H9 (cell line): Measurements from ENCODE around the gene OGFR. TPM values are rescaled to one million over a fixed set of nuclear protein-coding genes. Genes with fewer than 3 reads are reported as not detected.

Experiments
- DNase-seq: peaks from one replicate; pipeline ENCODE4 v3.0.0-alpha.2; 2017
- H2AFZ ChIP-seq: one replicate; pipeline ENCODE4 v1.6.1; 2013; ENCODE audit warnings: mild to moderate bottlenecking, low read length, control low read depth, moderate library complexity
- H2AK5ac ChIP-seq: 2 replicates; pipeline ENCODE4 v1.6.1; 2013; ENCODE audit warnings: low read length, control low read depth, mixed read lengths; ENCODE audit not compliant: insufficient read length
- H2BK120ac ChIP-seq: one replicate; pipeline ENCODE4 v1.6.1; 2013; ENCODE audit warnings: low read depth, mild to moderate bottlenecking, low read length, control low read depth, inconsistent platforms; ENCODE audit not compliant: poor library complexity, severe bottlenecking
- H2BK12ac ChIP-seq: 2 replicates; pipeline ENCODE4 v1.6.1; 2013; ENCODE audit warnings: low read length, control low read depth, mixed read lengths, low read depth; ENCODE audit not compliant: insufficient read length
- H2BK15ac ChIP-seq: 2 replicates; pipeline ENCODE4 v1.6.1; 2013; ENCODE audit warnings: low read depth, low read length, control low read depth
- H2BK20ac ChIP-seq: one replicate; pipeline ENCODE4 v1.6.1; 2013; ENCODE audit warnings: low read depth, mild to moderate bottlenecking, low read length, control low read depth, inconsistent platforms; ENCODE audit not compliant: poor library complexity, severe bottlenecking
- H2BK5ac ChIP-seq: 2 replicates; pipeline ENCODE4 v1.6.1; 2013; ENCODE audit warnings: low read length, control low read depth, mixed read lengths; ENCODE audit not compliant: insufficient read length
- H3K14ac ChIP-seq: 2 replicates; pipeline ENCODE4 v1.6.1; 2013; ENCODE audit warnings: low read length, control low read depth; ENCODE audit not compliant: insufficient read depth
- H3K18ac ChIP-seq: 2 replicates; pipeline ENCODE4 v1.6.1; 2013; ENCODE audit warnings: low read depth, mild to moderate bottlenecking, mixed read lengths, low read length, control low read depth; ENCODE audit not compliant: insufficient read length
- H3K23ac ChIP-seq: 2 replicates; pipeline ENCODE4 v1.6.1; 2013; ENCODE audit warnings: low read length, control low read depth, mixed read lengths, low read depth; ENCODE audit not compliant: insufficient read length
- H3K23me2 ChIP-seq: 2 replicates; pipeline ENCODE4 v1.6.1; 2013; ENCODE audit warnings: low read depth, mild to moderate bottlenecking, mixed read lengths, low read length, control low read depth; ENCODE audit not compliant: insufficient read length, poor library complexity, severe bottlenecking
- H3K27ac ChIP-seq: 2 replicates; pipeline ENCODE4 v1.5.1; 2013; ENCODE audit warnings: low read length, control low read depth, mixed read lengths, low read depth; ENCODE audit not compliant: insufficient read length
- H3K27me3 ChIP-seq: 2 replicates; pipeline ENCODE4 v1.6.1; 2013; ENCODE audit warnings: low read length, control low read depth, inconsistent platforms; ENCODE audit not compliant: insufficient read depth
- H3K4ac ChIP-seq: 2 replicates; pipeline ENCODE4 v1.6.1; 2013; ENCODE audit warnings: low read depth, mild to moderate bottlenecking, control low read depth, inconsistent platforms, low read length, moderate library complexity
- H3K4me1 ChIP-seq: 2 replicates; pipeline ENCODE4 v1.6.1; 2013; ENCODE audit warnings: low read length, control low read depth, inconsistent platforms; ENCODE audit not compliant: insufficient read depth
- H3K4me2 ChIP-seq: 2 replicates; pipeline ENCODE4 v1.6.1; 2013; ENCODE audit warnings: low read length, control low read depth, mixed read lengths; ENCODE audit not compliant: insufficient read length, insufficient read depth
- H3K56ac ChIP-seq: 2 replicates; pipeline ENCODE4 v1.6.1; 2013; ENCODE audit warnings: low read depth, mild to moderate bottlenecking, mixed read lengths, low read length, control low read depth; ENCODE audit not compliant: insufficient read length
- H3K79me1 ChIP-seq: 2 replicates; pipeline ENCODE4 v1.6.1; 2013; ENCODE audit warnings: low read depth, mild to moderate bottlenecking, moderate library complexity, low read length, control low read depth, inconsistent platforms; ENCODE audit not compliant: insufficient read depth, poor library complexity, severe bottlenecking
- H3K79me2 ChIP-seq: 2 replicates; pipeline ENCODE4 v1.6.1; 2013; ENCODE audit warnings: low read length, control low read depth, inconsistent platforms; ENCODE audit not compliant: insufficient read depth
- H3K9ac ChIP-seq: 2 replicates; pipeline ENCODE4 v1.6.1; 2013; ENCODE audit warnings: low read length, control low read depth, mixed read lengths; ENCODE audit not compliant: insufficient read length; ENCODE audit errors: extremely low read depth
- H3K9me3 ChIP-seq: one replicate; pipeline ENCODE4 v1.6.1; 2013; ENCODE audit warnings: low read depth, low read length, inconsistent platforms; ENCODE audit not compliant: control insufficient read depth
- H3T11ph ChIP-seq: one replicate; pipeline ENCODE4 v1.6.1; 2013; ENCODE audit warnings: mild to moderate bottlenecking, low read length, control low read depth, inconsistent platforms
- H4K20me1 ChIP-seq: one replicate; pipeline ENCODE4 v1.6.1; 2013; ENCODE audit not compliant: control insufficient read depth, insufficient read length, insufficient read depth
- H4K5ac ChIP-seq: 2 replicates; pipeline ENCODE4 v1.6.1; 2013; ENCODE audit warnings: low read depth, mild to moderate bottlenecking, mixed read lengths, low read length, control low read depth; ENCODE audit not compliant: insufficient read length
- H4K8ac ChIP-seq: replicated peaks from 2 replicates; pipeline ENCODE4 v1.6.1; 2013; ENCODE audit warnings: low read length, control low read depth, mixed read lengths, low read depth; ENCODE audit not compliant: insufficient read length
- H4K91ac ChIP-seq: 2 replicates; pipeline ENCODE4 v1.6.1; 2013; ENCODE audit warnings: low read depth, mild to moderate bottlenecking, moderate library complexity, mixed read lengths, low read length, control low read depth; ENCODE audit not compliant: insufficient read length
- H3K27ac Mint-ChIP-seq, 3 experiments: 2 replicates in 2 of 3; 3 replicates in 1 of 3; pipeline ENCODE4 v1.8.0; 2020 to 2021; ENCODE audit warnings: mixed read lengths in 3 of 3, mild to moderate bottlenecking in 1 of 3, moderate library complexity in 1 of 3
- H3K27me3 Mint-ChIP-seq: 2 replicates; pipeline ENCODE4 v1.8.0; 2021; ENCODE audit warnings: low read depth, mild to moderate bottlenecking, moderate library complexity, mixed read lengths
- H3K36me3 Mint-ChIP-seq, 3 experiments: 2 replicates in 2 of 3; 3 replicates in 1 of 3; pipeline ENCODE4 v1.8.0; 2020 to 2021; ENCODE audit warnings: low read depth in 3 of 3, mixed read lengths in 3 of 3; ENCODE audit not compliant: insufficient read depth in 1 of 3
- H3K4me1 Mint-ChIP-seq, 2 experiments: 2 replicates each; pipeline ENCODE4 v1.8.0; 2020; ENCODE audit warnings: mixed read lengths in 2 of 2
- H3K4me3 Mint-ChIP-seq, 2 experiments: 2 replicates in 1 of 2; 3 replicates in 1 of 2; pipeline ENCODE4 v1.8.0; 2020 to 2021; ENCODE audit warnings: mild to moderate bottlenecking in 2 of 2, mixed read lengths in 2 of 2, moderate library complexity in 1 of 2
- H3K9me3 Mint-ChIP-seq, 2 experiments: 2 replicates in 1 of 2; 3 replicates in 1 of 2; pipeline ENCODE4 v1.8.0; 2020; ENCODE audit warnings: mild to moderate bottlenecking in 2 of 2, mixed read lengths in 2 of 2, moderate library complexity in 1 of 2
- CTCF ChIP-seq: fragments of 200-600 bp; sonication (generic); conservative IDR thresholded peaks from 3 replicates; pipeline ENCODE4 v1.8.0; 2021; ENCODE audit warnings: antibody characterized with exemption, mild to moderate bottlenecking
- WGBS: extraction: QIAGEN DNeasy Blood & Tissue Kit; methylation state at CpG from one replicate; pipeline ENCODE4 v1.1.7; 2013; ENCODE audit warnings: missing lambda C conversion rate, low lambda C conversion rate, mixed read lengths; ENCODE audit not compliant: insufficient read length; ENCODE audit errors: extremely low coverage; 5-methylcytosine and 5-hydroxymethylcytosine counted together
- total RNA-seq: library from RNA; stranded (reverse); gene quantifications from 2 replicates; pipeline ENCODE4 v1.2.1, GENCODE V29; 2021

OGFR gene
- total RNA-seq, 1 experiment from 2014 or later: 33.1 TPM

- Histone ChIP-seq H2AK5ac (no peak overlapping the region), H2AFZ (no peak overlapping the region), H3K27me3 (no peaks in the 10 kb centered on the region), H3K9me3 (no peaks in the 10 kb centered on the region), H2BK12ac (no peak overlapping the region), H4K20me1 (no peaks in the 10 kb centered on the region), H2BK15ac (no peak overlapping the region), H3K14ac (no peak overlapping the region), H3K27ac (no peak overlapping the region), H3K18ac (no peak overlapping the region), H3K4me1 (no peaks in the 10 kb centered on the region), H3K4me2 (no peak overlapping the region), H2BK120ac (no peak overlapping the region), H3K23ac (no peak overlapping the region), H4K91ac (no peak overlapping the region), H3K56ac (no peak overlapping the region), H3T11ph (no peak overlapping the region), H3K79me1 (no peaks in the 10 kb centered on the region), H2BK20ac (no peak overlapping the region), H3K9ac (no peak overlapping the region), H3K79me2 (no peaks in the 10 kb centered on the region), H3K4ac (no peak overlapping the region), H2BK5ac (no peak overlapping the region), H4K5ac (no peak overlapping the region), H3K23me2 (no peaks in the 10 kb centered on the region), H4K8ac (no peak overlapping the region)
- Mint-ChIP-seq H3K4me1 (peaks cover 10 to 22% of the 10 kb centered on the region in 2 experiments), H3K27me3 (no peaks in the 10 kb centered on the region), H3K27ac (peak overlapping the region in 1 of 3 experiments; percentile 65; a peak in 1 of 7 replicates), H3K4me3 (no peak overlapping the region), H3K9me3 (no peaks in the 10 kb centered on the region), H3K36me3 (peaks cover 11 to 54% (median 54%) of the 10 kb centered on the region in 3 experiments; a peak in 6 of 7 replicates)
- DNase-seq: peak; percentile 26
- WGBS: no CpG with 5 or more reads among the region's 45 CpGs
- no peak for TF ChIP-seq CTCF
Observed at GRCh38 chr20:62840244-62841197, 35.9 kb downstream of the OGFR start.
